ENCODE measurements around the gene EGFR. TPM values are rescaled to one million over a fixed set of nuclear protein-coding genes. Genes with fewer than 3 reads are reported as not detected.

EGFR gene
- total RNA-seq, 2 experiments from 2014 or later: not detected

DNA sequence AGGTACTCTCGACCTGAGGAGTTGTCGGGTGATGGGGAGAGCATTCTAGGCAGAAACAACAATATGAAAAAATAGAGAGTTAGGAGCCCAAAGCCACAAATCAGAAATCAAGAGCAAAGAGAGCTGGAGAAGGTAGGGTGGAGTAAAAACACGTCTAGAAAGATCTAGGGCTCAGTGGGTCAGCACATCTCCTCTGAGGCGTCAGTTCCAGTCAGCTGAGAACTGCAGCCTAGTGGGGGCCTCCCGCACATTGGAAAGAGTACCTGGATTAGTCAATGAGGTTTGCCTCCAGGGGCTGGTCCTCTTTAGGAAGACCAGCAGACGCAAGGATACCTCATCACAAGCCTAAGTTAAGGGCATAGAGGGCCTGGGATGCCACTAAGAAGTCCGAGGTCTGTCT, 233.1 kb downstream of the EGFR start:
- Mint-ChIP-seq H3K27me3 (ENCODE audit: low read depth) (peaks cover 40% of the 10 kb centered on the region), H3K4me3 (no peak overlapping the region), H3K27ac (no peak overlapping the region), H3K4me1 (ENCODE audit: low read depth) (peaks cover 12% of the 10 kb centered on the region), H3K9me3 (ENCODE audit: insufficient read depth) (no peaks in the 10 kb centered on the region), H3K36me3 (ENCODE audit: low read depth) (no peaks in the 10 kb centered on the region)
- ATAC-seq: no peak
- ChIA-PET POLR2A (no interaction called here), CTCF (interaction anchor here (5.0 to 5.6 kb wide), 2 partner anchors 478 to 494 kb away, joined by 27 to 60 read pairs; partner anchors contain the start of gene SEC61G)
- DNase-seq: no peak

DNA sequence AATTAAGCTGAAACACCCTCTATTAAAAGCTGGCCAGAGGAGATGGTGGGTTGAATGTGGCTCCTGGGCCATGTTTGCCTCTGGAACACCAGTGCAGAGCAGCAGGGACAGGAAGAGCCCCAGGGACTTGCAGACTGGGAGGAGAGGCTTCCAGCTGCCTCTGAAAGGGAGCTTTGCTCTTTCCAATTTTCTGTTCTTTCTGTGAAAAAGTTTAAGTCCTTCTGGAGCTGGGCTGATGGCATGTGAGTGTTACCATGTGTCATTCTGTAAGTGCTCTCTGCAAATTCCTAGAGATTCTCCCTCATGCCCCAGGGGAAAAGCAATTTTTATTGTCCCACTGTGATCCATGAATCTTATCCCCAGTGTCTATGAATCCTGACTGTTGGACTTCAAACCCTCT, 233.6 kb downstream of the EGFR start:
- H3K9me3 Mint-ChIP-seq (ENCODE audit: insufficient read depth): no peaks in the 10 kb centered on the region
- H3K36me3 Mint-ChIP-seq (ENCODE audit: low read depth): no peaks in the 10 kb centered on the region
- DNase-seq (no peak), ATAC-seq (no peak)
- peaks cover 43% of the 10 kb centered on the region for H3K27me3 Mint-ChIP-seq (ENCODE audit: low read depth)
- H3K4me1 Mint-ChIP-seq (ENCODE audit: low read depth): peaks cover 12% of the 10 kb centered on the region
- no peak overlapping the region for H3K4me3 Mint-ChIP-seq
- H3K27ac Mint-ChIP-seq: no peak overlapping the region
- CTCF ChIA-PET: interaction anchor here (0.9 to 5.6 kb wide), 3 partner anchors 217 to 494 kb away, joined by 3 to 60 read pairs (median 27); partner anchors contain the start of gene SEC61G
- POLR2A ChIA-PET: no interaction called here

DNA sequence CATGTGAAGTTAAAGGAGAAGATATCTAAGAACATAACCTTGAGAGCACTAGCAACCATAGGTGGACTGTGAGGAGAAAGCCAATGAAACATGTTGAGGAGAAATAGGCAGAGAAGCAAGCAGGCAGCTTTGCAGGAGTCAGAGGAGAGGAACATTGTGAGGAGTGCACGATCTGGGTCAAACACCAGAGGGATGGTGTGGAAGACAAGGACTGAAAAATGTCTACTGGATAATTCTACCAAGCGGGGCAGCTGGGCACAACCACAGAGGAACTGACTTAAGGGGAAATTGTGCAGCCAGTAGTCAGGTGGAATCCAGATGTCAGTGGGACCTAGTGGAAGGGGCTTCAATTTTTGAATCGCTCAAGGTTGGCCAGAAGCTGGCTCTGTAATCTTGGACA, 234.4 kb downstream of the EGFR start:
- Mint-ChIP-seq H3K4me1 (ENCODE audit: low read depth) (peaks cover 12% of the 10 kb centered on the region), H3K4me3 (no peak overlapping the region), H3K27ac (no peak overlapping the region), H3K36me3 (ENCODE audit: low read depth) (no peaks in the 10 kb centered on the region), H3K27me3 (ENCODE audit: low read depth) (peaks cover 43% of the 10 kb centered on the region), H3K9me3 (ENCODE audit: insufficient read depth) (no peaks in the 10 kb centered on the region)
- ChIA-PET POLR2A (no interaction called here), CTCF (interaction anchor here (0.9 to 5.6 kb wide), 6 partner anchors 108 to 495 kb away, joined by 3 to 60 read pairs (median 8); partner anchors contain the start of gene SEC61G)
- ATAC-seq (no peak), DNase-seq (no peak)

DNA sequence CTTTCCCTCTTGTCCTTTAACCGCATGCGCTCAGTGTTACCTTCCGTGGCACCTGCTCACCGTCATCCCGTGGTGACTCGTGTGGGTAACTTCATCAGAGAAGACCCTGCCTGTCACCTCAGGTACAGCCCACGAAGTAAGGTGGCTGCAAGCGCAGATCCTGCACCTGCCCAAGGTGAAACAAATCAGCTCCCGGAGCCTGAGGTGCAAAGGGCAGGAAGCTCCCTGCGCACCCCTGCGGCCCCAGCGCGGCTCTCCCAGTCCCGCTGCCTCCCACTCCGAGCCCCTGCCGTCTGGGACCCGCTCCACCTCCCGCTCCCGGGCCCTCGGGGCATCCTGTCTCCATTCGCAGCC, 235.4 kb downstream of the EGFR start:
- ATAC-seq: no peak
- DNase-seq: no peak
- peak overlapping the region; percentile 18 for H3K4me3 Mint-ChIP-seq
- ChIA-PET CTCF (interaction anchor here (0.9 to 5.6 kb wide), 23 partner anchors 8 to 496 kb away, joined by 3 to 60 read pairs (median 6); partner anchors contain the start of gene SEC61G), POLR2A (no interaction called here)
- H3K36me3 Mint-ChIP-seq (ENCODE audit: low read depth): no peaks in the 10 kb centered on the region
- peaks cover 12% of the 10 kb centered on the region for H3K4me1 Mint-ChIP-seq (ENCODE audit: low read depth)
- no peak overlapping the region for H3K27ac Mint-ChIP-seq
- H3K9me3 Mint-ChIP-seq (ENCODE audit: insufficient read depth): no peaks in the 10 kb centered on the region
- H3K27me3 Mint-ChIP-seq (ENCODE audit: low read depth): peaks cover 43% of the 10 kb centered on the region

DNA sequence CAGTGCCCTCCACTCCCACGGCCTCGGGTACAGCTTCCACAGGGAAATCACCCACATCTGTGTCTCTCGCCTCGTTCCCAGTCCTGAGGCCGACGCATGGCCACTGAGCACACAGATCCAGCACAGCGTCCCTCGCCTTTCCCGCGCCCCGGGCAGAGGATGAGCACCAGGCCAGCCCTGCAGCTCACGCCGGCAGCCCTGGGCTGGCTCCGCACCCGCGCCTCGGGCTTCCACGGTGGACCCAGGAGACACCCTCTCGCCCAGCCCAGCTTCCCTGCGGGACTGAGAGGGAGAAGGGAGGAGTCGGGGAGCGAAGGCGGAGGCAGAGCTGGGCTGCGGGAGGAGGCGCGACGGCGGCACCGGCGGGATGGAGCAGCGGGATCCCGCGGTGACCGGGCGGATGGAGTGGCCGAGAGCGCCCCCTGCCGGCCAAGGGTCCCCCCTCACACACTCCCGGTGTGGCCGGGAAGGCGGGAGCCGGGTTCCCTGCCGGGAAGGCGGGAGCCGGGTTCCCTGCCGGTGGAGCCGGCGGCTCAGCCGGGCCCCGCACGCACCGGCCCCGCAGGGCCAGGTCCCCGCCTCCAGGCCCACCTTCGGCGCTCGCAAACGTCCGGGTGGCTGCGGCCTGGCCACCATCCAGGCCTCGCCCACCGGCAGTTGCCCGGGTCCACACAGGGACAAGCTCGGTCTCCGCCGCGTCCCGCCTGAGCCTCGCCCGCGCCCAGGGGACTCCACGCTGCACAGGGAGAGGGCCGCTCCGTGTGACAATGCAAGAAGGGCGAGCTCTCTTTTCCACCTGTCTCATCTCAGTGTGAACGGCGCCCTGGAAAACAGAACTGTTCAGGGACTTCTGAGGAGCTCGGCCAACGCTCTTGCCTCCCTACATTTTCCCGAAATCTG, 236.0 kb downstream of the EGFR start:
- DNase-seq (peak; percentile 65), ATAC-seq (peak; percentile 83)
- H3K9me3 Mint-ChIP-seq (ENCODE audit: insufficient read depth): no peaks in the 10 kb centered on the region
- H3K4me3 Mint-ChIP-seq: peak overlapping the region; percentile 74
- peaks cover 12% of the 10 kb centered on the region for H3K4me1 Mint-ChIP-seq (ENCODE audit: low read depth)
- CTCF ChIA-PET: interaction anchor here (0.7 to 5.6 kb wide), 45 partner anchors 9 to 497 kb away, joined by 3 to 60 read pairs (median 5); partner anchors contain the start of genes LANCL2 and SEC61G
- H3K36me3 Mint-ChIP-seq (ENCODE audit: low read depth): no peaks in the 10 kb centered on the region
- H3K27me3 Mint-ChIP-seq (ENCODE audit: low read depth): peaks cover 43% of the 10 kb centered on the region
- H3K27ac Mint-ChIP-seq: no peak overlapping the region
- POLR2A ChIA-PET: no interaction called here

DNA sequence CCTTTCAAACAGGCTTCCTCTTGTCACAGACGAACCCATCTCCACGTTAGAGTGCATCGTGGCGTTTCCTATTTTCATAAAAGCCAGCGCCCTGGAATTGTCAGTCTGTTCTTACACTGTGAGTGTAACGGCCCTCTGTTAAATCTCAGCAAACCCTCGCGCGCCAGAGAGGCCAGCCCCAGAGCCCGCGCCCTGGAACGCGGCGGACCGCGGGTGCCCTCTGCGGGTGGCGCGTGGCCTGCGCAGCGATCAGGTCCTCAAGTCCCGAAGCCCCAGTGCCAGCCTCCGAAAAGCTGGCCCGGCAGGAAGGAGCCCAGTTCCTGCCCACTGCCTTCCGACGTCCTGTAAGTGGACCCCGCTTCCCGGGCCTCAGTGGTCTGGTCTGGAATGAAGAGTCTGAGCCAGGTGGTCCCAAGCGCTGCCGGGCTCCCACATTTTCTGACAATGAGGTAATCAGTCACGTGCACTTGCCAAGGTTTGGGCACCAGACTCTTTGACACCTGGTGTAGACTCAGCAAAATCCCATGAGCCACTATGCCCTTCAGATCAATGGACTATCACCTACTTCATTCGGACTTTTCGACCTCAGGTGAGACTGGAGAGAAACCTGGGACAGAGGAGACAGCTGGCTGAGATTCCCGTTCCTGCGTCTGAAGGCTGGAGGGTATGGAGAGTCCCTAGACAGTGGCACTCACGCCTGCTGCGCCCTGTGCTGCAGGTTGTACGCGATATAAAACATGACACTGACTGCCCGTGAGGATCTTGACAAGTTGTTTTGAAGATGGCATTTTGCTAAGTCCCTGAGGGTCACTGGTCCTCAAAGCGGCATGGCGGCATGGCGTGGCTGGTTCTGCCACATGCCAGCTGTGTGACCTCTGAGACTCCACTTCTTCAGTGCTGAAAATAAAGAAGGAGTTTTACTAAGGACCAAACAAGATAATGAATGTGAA, 237.0 kb downstream of the EGFR start:
- Mint-ChIP-seq H3K9me3 (ENCODE audit: insufficient read depth) (no peaks in the 10 kb centered on the region), H3K27me3 (ENCODE audit: low read depth) (peaks cover 41% of the 10 kb centered on the region), H3K36me3 (ENCODE audit: low read depth) (no peaks in the 10 kb centered on the region), H3K4me1 (ENCODE audit: low read depth) (peaks cover 12% of the 10 kb centered on the region), H3K27ac (no peak overlapping the region), H3K4me3 (peak overlapping the region; percentile 74)
- DNase-seq (peak; percentile 71), ATAC-seq (peak; percentile 91)
- POLR2A ChIA-PET: no interaction called here
- CTCF ChIA-PET: interaction anchor here (0.7 to 5.6 kb wide), 40 partner anchors 9 to 498 kb away, joined by 3 to 60 read pairs (median 5); partner anchors contain the start of genes LANCL2 and SEC61G

DNA sequence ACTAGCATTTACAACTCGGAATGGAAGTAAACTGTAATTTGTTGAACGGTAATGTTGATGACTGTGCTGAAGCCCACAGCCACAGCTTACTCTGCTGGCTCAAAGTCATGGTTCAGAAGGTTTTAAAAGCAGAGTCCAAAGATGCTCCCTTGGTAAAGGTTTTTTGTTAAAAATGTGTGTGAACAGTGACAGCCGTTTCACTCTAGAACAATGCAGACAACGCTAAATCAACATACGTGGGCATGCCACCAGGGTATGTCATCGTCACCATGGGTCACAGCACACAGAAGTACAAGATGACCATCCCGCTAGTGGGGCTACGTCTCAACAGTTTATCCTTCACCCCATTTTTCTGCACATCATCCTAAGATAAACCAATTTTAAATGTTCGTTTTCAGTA, 239.8 kb downstream of the EGFR start:
- CTCF ChIA-PET: no interaction called here
- no peaks in the 10 kb centered on the region for H3K9me3 Mint-ChIP-seq (ENCODE audit: insufficient read depth)
- no peak overlapping the region for H3K4me3 Mint-ChIP-seq
- ATAC-seq (no peak), DNase-seq (no peak)
- H3K36me3 Mint-ChIP-seq (ENCODE audit: low read depth): no peaks in the 10 kb centered on the region
- peaks cover 12% of the 10 kb centered on the region for H3K4me1 Mint-ChIP-seq (ENCODE audit: low read depth)
- POLR2A ChIA-PET: no interaction called here
- H3K27ac Mint-ChIP-seq: no peak overlapping the region
- H3K27me3 Mint-ChIP-seq (ENCODE audit: low read depth): peaks cover 44% of the 10 kb centered on the region

DNA sequence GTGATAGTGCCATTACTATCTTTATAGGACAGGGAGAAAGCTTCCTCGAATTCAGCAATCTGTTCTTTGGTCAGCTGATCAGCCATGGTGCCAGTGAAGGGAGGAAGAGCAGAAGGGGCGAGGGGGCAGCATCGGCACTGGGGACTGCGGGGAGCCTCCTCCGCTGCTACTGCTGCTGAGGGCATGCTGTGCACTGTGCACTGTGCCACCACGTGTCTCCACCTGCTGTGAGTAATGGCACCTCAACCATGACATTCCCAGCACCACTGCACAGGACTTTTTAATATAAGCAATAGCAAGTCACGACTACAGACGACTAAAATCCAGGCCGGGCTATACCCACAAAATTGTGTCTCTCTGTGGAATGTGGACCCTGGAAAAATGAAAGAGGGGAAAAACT, 241.4 kb downstream of the EGFR start:
- DNase-seq (no peak), ATAC-seq (no peak)
- peaks cover 35% of the 10 kb centered on the region for H3K27me3 Mint-ChIP-seq (ENCODE audit: low read depth)
- H3K4me1 Mint-ChIP-seq (ENCODE audit: low read depth): peaks cover 9% of the 10 kb centered on the region
- POLR2A ChIA-PET: no interaction called here
- no peak overlapping the region for H3K27ac Mint-ChIP-seq
- no peaks in the 10 kb centered on the region for H3K36me3 Mint-ChIP-seq (ENCODE audit: low read depth)
- H3K4me3 Mint-ChIP-seq: no peak overlapping the region
- no peaks in the 10 kb centered on the region for H3K9me3 Mint-ChIP-seq (ENCODE audit: insufficient read depth)
- CTCF ChIA-PET: no interaction called here

DNA sequence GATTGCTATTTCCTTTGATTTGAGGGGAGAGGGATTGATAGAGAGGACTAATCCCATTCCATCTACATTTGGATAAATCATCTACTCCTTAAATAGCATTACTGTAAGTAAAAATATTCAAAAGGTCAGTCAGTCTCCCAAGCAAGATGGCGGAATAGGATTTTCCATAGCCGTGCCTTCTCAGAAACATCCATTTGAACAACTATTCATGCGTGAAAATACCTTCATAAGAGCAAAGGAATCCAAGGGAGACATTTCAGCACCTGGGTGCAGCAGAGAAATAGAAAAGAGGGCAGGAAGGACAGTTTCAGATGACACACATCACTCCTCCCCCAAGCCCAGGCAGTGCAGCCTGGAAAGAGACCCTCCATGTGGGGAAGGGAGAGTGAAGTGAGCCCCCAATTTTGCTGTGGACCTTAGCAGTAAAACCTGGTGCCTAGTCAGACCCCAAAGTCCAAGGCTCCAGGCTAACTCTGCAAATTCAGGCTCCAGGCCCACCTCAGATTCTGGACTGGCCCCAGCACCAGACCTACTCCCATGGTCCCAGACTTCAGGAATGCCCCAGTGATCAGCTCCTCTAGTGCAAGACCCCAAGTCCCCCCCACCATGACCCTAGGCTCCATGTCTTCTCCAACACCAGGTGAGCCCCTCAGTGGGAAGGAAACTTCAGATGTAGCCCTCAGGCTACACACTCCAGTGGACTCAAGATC, 242.0 kb downstream of the EGFR start:
- no peak for ATAC-seq
- Mint-ChIP-seq H3K27ac (no peak overlapping the region), H3K4me3 (no peak overlapping the region), H3K36me3 (ENCODE audit: low read depth) (no peaks in the 10 kb centered on the region), H3K9me3 (ENCODE audit: insufficient read depth) (no peaks in the 10 kb centered on the region), H3K27me3 (ENCODE audit: low read depth) (peaks cover 33% of the 10 kb centered on the region), H3K4me1 (ENCODE audit: low read depth) (peaks cover 3% of the 10 kb centered on the region)
- no peak for DNase-seq
- ChIA-PET CTCF (no interaction called here), POLR2A (no interaction called here)
